Subcutaneous abdominal adipose tissue (tissue), 5 donors: Measurements from ENCODE around the gene DYSF.

Experiments used
- H3K27ac ChIP-seq: one replicate; pipeline ENCODE4 v1.7.0; 2013; ENCODE audit warnings: low read depth, mild to moderate bottlenecking, inconsistent platforms, low read length, moderate library complexity
- H3K27me3 ChIP-seq, 5 donors: one replicate each; pipeline ENCODE4 v1.7.0; 2013; ENCODE audit warnings: low read length in 5 of 5, inconsistent platforms in 1 of 5; ENCODE audit not compliant: control insufficient read depth in 5 of 5, insufficient read depth in 4 of 5
- H3K36me3 ChIP-seq, 5 donors: one replicate each; pipeline ENCODE4 v1.7.0; 2013; ENCODE audit warnings: low read length in 5 of 5; ENCODE audit not compliant: control insufficient read depth in 5 of 5, insufficient read depth in 5 of 5
- H3K4me1 ChIP-seq, 5 donors: one replicate each; pipeline ENCODE4 v1.7.0; 2013; ENCODE audit warnings: low read length in 5 of 5, mild to moderate bottlenecking in 3 of 5, moderate library complexity in 1 of 5; ENCODE audit not compliant: control insufficient read depth in 5 of 5, insufficient read depth in 5 of 5
- H3K4me3 ChIP-seq, 5 donors: one replicate each; pipeline ENCODE4 v1.7.0; 2013; ENCODE audit warnings: low read length in 5 of 5, low read depth in 1 of 5
- H3K9ac ChIP-seq, 5 donors: one replicate each; pipeline ENCODE4 v1.7.0; 2013; ENCODE audit warnings: low read length in 5 of 5, mild to moderate bottlenecking in 4 of 5, moderate library complexity in 3 of 5
- H3K9me3 ChIP-seq, 5 donors: one replicate each; pipeline ENCODE4 v1.7.0; 2013; ENCODE audit warnings: low read length in 5 of 5; ENCODE audit not compliant: control insufficient read depth in 5 of 5
- donor health status: healthy.
- donor health status: healthy.
- donor health status: healthy.
- donor health status: healthy.
- donor health status: healthy.

The DYSF gene

GRCh38 chr2:71679491-71679890, 226.1 kb downstream of the DYSF start:
- H3K4me1 ChIP-seq: peaks cover 0 to 14% (median 0%) of the 10 kb centered on the region in 5 donors
- no peaks in the 10 kb centered on the region for H3K9me3 ChIP-seq
- no peak overlapping the region for H3K27ac ChIP-seq
- no peak overlapping the region for H3K4me3 ChIP-seq
- no peaks in the 10 kb centered on the region for H3K27me3 ChIP-seq
- peaks cover 0 to 35% (median 14%) of the 10 kb centered on the region in 5 donors for H3K36me3 ChIP-seq
- H3K9ac ChIP-seq: no peak overlapping the region

GRCh38 chr2:71680925-71681324, 227.6 kb downstream of the DYSF start:
- peaks cover 0 to 14% (median 0%) of the 10 kb centered on the region in 5 donors for H3K4me1 ChIP-seq
- no peaks in the 10 kb centered on the region for H3K9me3 ChIP-seq
- peaks cover 0 to 42% (median 14%) of the 10 kb centered on the region in 5 donors for H3K36me3 ChIP-seq
- H3K27me3 ChIP-seq: no peaks in the 10 kb centered on the region
- H3K4me3 ChIP-seq: no peak overlapping the region
- no peak overlapping the region for H3K27ac ChIP-seq
- no peak overlapping the region for H3K9ac ChIP-seq

- Histone ChIP-seq H3K36me3 (peaks cover 0 to 49% (median 14%) of the 10 kb centered on the region in 5 donors), H3K27me3 (no peaks in the 10 kb centered on the region), H3K4me3 (no peak overlapping the region), H3K4me1 (peaks cover 0 to 14% (median 0%) of the 10 kb centered on the region in 5 donors), H3K9me3 (no peaks in the 10 kb centered on the region), H3K27ac (no peak overlapping the region), H3K9ac (no peak overlapping the region)
These were observed 228.3 kb downstream of the DYSF start for GRCh38 chr2:71681626-71682025.

GRCh38 chr2:71682341-71682740, 229.0 kb downstream of the DYSF start:
- Histone ChIP-seq H3K36me3 (peaks cover 0 to 49% (median 14%) of the 10 kb centered on the region in 5 donors), H3K27me3 (no peaks in the 10 kb centered on the region), H3K4me3 (no peak overlapping the region), H3K9ac (no peak overlapping the region), H3K4me1 (peaks cover 0 to 14% (median 0%) of the 10 kb centered on the region in 5 donors), H3K27ac (no peak overlapping the region), H3K9me3 (no peaks in the 10 kb centered on the region)

- no peak overlapping the region for H3K27ac ChIP-seq
- no peaks in the 10 kb centered on the region for H3K9me3 ChIP-seq
- H3K36me3 ChIP-seq: peaks cover 0 to 49% (median 15%) of the 10 kb centered on the region in 5 donors
- peaks cover 0 to 11% (median 0%) of the 10 kb centered on the region in 5 donors for H3K4me1 ChIP-seq
- no peak overlapping the region for H3K9ac ChIP-seq
- no peaks in the 10 kb centered on the region for H3K27me3 ChIP-seq
- H3K4me3 ChIP-seq: no peak overlapping the region
These were observed 229.7 kb downstream of the DYSF start for GRCh38 chr2:71683070-71683469.

- peaks cover 0 to 55% (median 19%) of the 10 kb centered on the region in 5 donors for H3K36me3 ChIP-seq
These were observed 230.3 kb downstream of the DYSF start for GRCh38 chr2:71683666-71684065.

GRCh38 chr2:71684226-71685072, 231.1 kb downstream of the DYSF start:
- no peak overlapping the region for H3K27ac ChIP-seq
- no peak overlapping the region for H3K4me3 ChIP-seq
- no peak overlapping the region for H3K9ac ChIP-seq
- H3K4me1 ChIP-seq: peaks cover 0 to 3% (median 0%) of the 10 kb centered on the region in 5 donors
- H3K27me3 ChIP-seq: no peaks in the 10 kb centered on the region
- no peaks in the 10 kb centered on the region for H3K9me3 ChIP-seq
- H3K36me3 ChIP-seq: peaks cover 0 to 54% (median 16%) of the 10 kb centered on the region in 5 donors

More at GRCh38 chr2:71683666-71684065, 230.3 kb downstream of the DYSF start:
- peaks cover 0 to 8% (median 0%) of the 10 kb centered on the region in 5 donors for H3K4me1 ChIP-seq
- H3K9ac ChIP-seq: no peak overlapping the region
- H3K27ac ChIP-seq: no peak overlapping the region
- no peak overlapping the region for H3K4me3 ChIP-seq
- no peaks in the 10 kb centered on the region for H3K9me3 ChIP-seq
- H3K27me3 ChIP-seq: no peaks in the 10 kb centered on the region

GRCh38 chr2:71685073-71685848, 231.9 kb downstream of the DYSF start:
- peaks cover 0 to 54% (median 16%) of the 10 kb centered on the region in 5 donors for H3K36me3 ChIP-seq
- no peak overlapping the region for H3K4me3 ChIP-seq
- H3K9me3 ChIP-seq: no peaks in the 10 kb centered on the region
- no peaks in the 10 kb centered on the region for H3K27me3 ChIP-seq
- H3K9ac ChIP-seq: no peak overlapping the region
- no peak overlapping the region for H3K27ac ChIP-seq
- H3K4me1 ChIP-seq: peaks cover 0 to 3% (median 0%) of the 10 kb centered on the region in 5 donors

- H3K4me1 ChIP-seq: peaks cover 0 to 3% (median 0%) of the 10 kb centered on the region in 5 donors
- no peaks in the 10 kb centered on the region for H3K9me3 ChIP-seq
- no peak overlapping the region for H3K9ac ChIP-seq
- H3K4me3 ChIP-seq: no peak overlapping the region
- peaks cover 0 to 51% (median 14%) of the 10 kb centered on the region in 5 donors for H3K36me3 ChIP-seq
- H3K27me3 ChIP-seq: no peaks in the 10 kb centered on the region
- no peak overlapping the region for H3K27ac ChIP-seq
These were observed 232.7 kb downstream of the DYSF start for GRCh38 chr2:71685941-71686611.
